Measurements from ENCODE around the gene SYTL2.
"Not testable (repeated sequence)": the region's sequence is repeated elsewhere in the genome, so short reads cannot be mapped to it uniquely, and the experiment has no call there.

Gene SYTL2

DNA sequence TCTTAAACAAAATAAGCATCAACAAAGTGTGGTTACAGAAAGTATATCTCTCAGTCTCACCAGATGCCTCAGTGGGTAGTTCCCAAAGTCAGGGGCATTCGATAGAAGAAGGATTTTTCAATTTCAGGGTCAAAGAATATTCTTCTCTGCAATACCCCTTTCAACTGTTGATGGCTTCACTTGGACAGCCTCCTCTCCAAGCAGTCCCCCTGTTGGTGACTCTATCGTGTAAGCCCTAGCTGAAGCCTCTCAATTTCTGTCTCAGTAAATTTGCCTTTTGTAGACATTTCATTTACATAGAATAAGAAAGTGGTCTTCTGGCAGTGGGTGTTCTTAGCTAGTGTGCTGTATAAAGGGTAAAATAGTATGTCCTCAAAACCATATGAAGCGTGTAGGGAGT lies 33.0 kb upstream of the SYTL2 start:
- H3K4me3 ChIP-seq (IDR thresholded peaks at IDR 0.05; ENCODE audit: insufficient read depth, low read depth, low read length), result no peak overlapping the region
- H2AFZ ChIP-seq (ENCODE audit: low read depth), result no peak overlapping the region
- H3K9ac ChIP-seq, result no peak overlapping the region
- no peaks in the 10 kb centered on the region for H3K27me3 ChIP-seq (ENCODE audit: insufficient read depth, low read depth)
- H3K4me1 ChIP-seq (ENCODE audit: low read depth, poor library complexity, severe bottlenecking), result no peaks in the 10 kb centered on the region
- no peak overlapping the region for H3K27ac ChIP-seq
- H3K36me3 ChIP-seq (ENCODE audit: insufficient read depth), result no peaks in the 10 kb centered on the region
- no peaks in the 10 kb centered on the region for H4K20me1 ChIP-seq (ENCODE audit: insufficient read depth)
- no peaks in the 10 kb centered on the region for H3K79me2 ChIP-seq (ENCODE audit: insufficient read depth, low read depth)
- no peak overlapping the region for H3K4me2 ChIP-seq
- TF ChIP-seq, protein P1, sequence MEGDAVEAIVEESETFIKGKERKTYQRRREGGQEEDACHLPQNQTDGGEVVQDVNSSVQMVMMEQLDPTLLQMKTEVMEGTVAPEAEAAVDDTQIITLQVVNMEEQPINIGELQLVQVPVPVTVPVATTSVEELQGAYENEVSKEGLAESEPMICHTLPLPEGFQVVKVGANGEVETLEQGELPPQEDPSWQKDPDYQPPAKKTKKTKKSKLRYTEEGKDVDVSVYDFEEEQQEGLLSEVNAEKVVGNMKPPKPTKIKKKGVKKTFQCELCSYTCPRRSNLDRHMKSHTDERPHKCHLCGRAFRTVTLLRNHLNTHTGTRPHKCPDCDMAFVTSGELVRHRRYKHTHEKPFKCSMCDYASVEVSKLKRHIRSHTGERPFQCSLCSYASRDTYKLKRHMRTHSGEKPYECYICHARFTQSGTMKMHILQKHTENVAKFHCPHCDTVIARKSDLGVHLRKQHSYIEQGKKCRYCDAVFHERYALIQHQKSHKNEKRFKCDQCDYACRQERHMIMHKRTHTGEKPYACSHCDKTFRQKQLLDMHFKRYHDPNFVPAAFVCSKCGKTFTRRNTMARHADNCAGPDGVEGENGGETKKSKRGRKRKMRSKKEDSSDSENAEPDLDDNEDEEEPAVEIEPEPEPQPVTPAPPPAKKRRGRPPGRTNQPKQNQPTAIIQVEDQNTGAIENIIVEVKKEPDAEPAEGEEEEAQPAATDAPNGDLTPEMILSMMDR (conservative IDR thresholded peaks at IDR 0.05; ENCODE audit: low read depth, low read length), result no peak

GRCh38 chr11:85840932-85841331 lies 30.0 kb upstream of the SYTL2 start:
- H2AFZ ChIP-seq (ENCODE audit: low read depth); H3K9ac ChIP-seq; H3K4me3 ChIP-seq (IDR thresholded peaks at IDR 0.05; ENCODE audit: insufficient read depth, low read depth, low read length); H4K20me1 ChIP-seq (ENCODE audit: insufficient read depth); H3K27ac ChIP-seq; H3K4me2 ChIP-seq; H3K27me3 ChIP-seq (ENCODE audit: insufficient read depth, low read depth); H3K36me3 ChIP-seq (ENCODE audit: insufficient read depth); H3K79me2 ChIP-seq (ENCODE audit: insufficient read depth, low read depth); H3K4me1 ChIP-seq (ENCODE audit: low read depth, poor library complexity, severe bottlenecking): not testable (repeated sequence)

GRCh38 chr11:85835729-85836128 lies 24.8 kb upstream of the SYTL2 start:
- no peak overlapping the region for H3K4me2 ChIP-seq
- H3K4me3 ChIP-seq (IDR thresholded peaks at IDR 0.05; ENCODE audit: insufficient read depth, low read depth, low read length), result no peak overlapping the region
- H4K20me1 ChIP-seq (ENCODE audit: insufficient read depth), result no peaks in the 10 kb centered on the region
- H3K36me3 ChIP-seq (ENCODE audit: insufficient read depth), result no peaks in the 10 kb centered on the region
- H3K27me3 ChIP-seq (ENCODE audit: insufficient read depth, low read depth), result no peaks in the 10 kb centered on the region
- no peak overlapping the region for H3K9ac ChIP-seq
- H2AFZ ChIP-seq (ENCODE audit: low read depth), result no peak overlapping the region
- H3K79me2 ChIP-seq (ENCODE audit: insufficient read depth, low read depth), result no peaks in the 10 kb centered on the region
- H3K27ac ChIP-seq, result no peak overlapping the region
- no peaks in the 10 kb centered on the region for H3K4me1 ChIP-seq (ENCODE audit: low read depth, poor library complexity, severe bottlenecking)
- TF ChIP-seq, protein P1 (conservative IDR thresholded peaks at IDR 0.05; ENCODE audit: low read depth, low read length), result no peak

DNA sequence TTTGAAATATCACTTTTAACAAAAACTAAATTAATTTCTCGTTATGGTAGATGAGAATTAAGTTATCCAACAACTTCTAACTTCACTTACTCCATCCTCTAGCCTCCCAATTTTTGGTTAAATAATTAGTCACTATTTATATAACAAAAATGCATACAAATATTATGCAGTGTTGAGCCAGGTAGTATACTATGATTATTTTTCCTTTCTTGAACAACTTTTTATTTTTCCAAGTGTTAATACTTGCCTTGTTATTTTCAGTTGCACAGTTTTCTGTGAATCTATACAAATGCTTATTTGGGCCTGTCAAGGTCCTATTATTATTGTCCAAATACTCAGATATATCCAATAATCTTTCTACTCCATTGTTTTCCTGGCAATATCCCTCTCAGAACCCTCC lies 24.3 kb upstream of the SYTL2 start:
- Histone ChIP-seq H3K4me3 (IDR thresholded peaks at IDR 0.05; ENCODE audit: insufficient read depth, low read depth, low read length) (no peak overlapping the region), H3K4me2 (no peak overlapping the region), H3K27ac (no peak overlapping the region), H3K9ac (no peak overlapping the region), H3K27me3 (ENCODE audit: insufficient read depth, low read depth) (no peaks in the 10 kb centered on the region), H3K36me3 (ENCODE audit: insufficient read depth) (no peaks in the 10 kb centered on the region), H3K4me1 (ENCODE audit: low read depth, poor library complexity, severe bottlenecking) (no peaks in the 10 kb centered on the region), H3K79me2 (ENCODE audit: insufficient read depth, low read depth) (no peaks in the 10 kb centered on the region), H2AFZ (ENCODE audit: low read depth) (no peak overlapping the region), H4K20me1 (ENCODE audit: insufficient read depth) (no peaks in the 10 kb centered on the region)
- TF ChIP-seq, protein P1 (conservative IDR thresholded peaks at IDR 0.05; ENCODE audit: low read depth, low read length), result no peak

- H3K27ac ChIP-seq, result no peak overlapping the region
Observed at GRCh38 chr11:85831050-85831449, 20.1 kb upstream of the SYTL2 start.

More at GRCh38 chr11:85831050-85831449, 20.1 kb upstream of the SYTL2 start:
- H3K36me3 ChIP-seq (ENCODE audit: insufficient read depth), result no peaks in the 10 kb centered on the region
- no peaks in the 10 kb centered on the region for H4K20me1 ChIP-seq (ENCODE audit: insufficient read depth)
- H3K79me2 ChIP-seq (ENCODE audit: insufficient read depth, low read depth), result no peaks in the 10 kb centered on the region
- no peak overlapping the region for H3K9ac ChIP-seq
- no peak overlapping the region for H2AFZ ChIP-seq (ENCODE audit: low read depth)
- H3K4me3 ChIP-seq (IDR thresholded peaks at IDR 0.05; ENCODE audit: insufficient read depth, low read depth, low read length), result no peak overlapping the region
- TF ChIP-seq, protein P1 (conservative IDR thresholded peaks at IDR 0.05; ENCODE audit: low read depth, low read length), result no peak
- H3K27me3 ChIP-seq (ENCODE audit: insufficient read depth, low read depth), result no peaks in the 10 kb centered on the region
- no peak overlapping the region for H3K4me2 ChIP-seq
- H3K4me1 ChIP-seq (ENCODE audit: low read depth, poor library complexity, severe bottlenecking), result no peaks in the 10 kb centered on the region
